IPS DF 19.7 (cell line): ENCODE data around the gene UHMK1.
"Not testable (repeated sequence)": the region's sequence is repeated elsewhere in the genome, so short reads cannot be mapped to it uniquely, and the experiment has no call there.

ENCODE experiments used
- DNase-seq: peaks from one replicate; pipeline ENCODE4 v3.0.0-alpha.2; 2013; ENCODE audit warnings: low read depth, low spot score

Gene UHMK1

GRCh38 chr1:162565460-162565859 lies 67.8 kb downstream of the UHMK1 start:
- no peak for DNase-seq

- DNase-seq: no peak
These were observed 69.3 kb downstream of the UHMK1 start for GRCh38 chr1:162566870-162567269.

GRCh38 chr1:162568802-162569201 lies 71.2 kb downstream of the UHMK1 start:
- no peak for DNase-seq

GRCh38 chr1:162570718-162571117 lies 73.1 kb downstream of the UHMK1 start:
- DNase-seq: no peak

GRCh38 chr1:162571121-162571520 lies 73.5 kb downstream of the UHMK1 start:
- DNase-seq: not testable (repeated sequence)

- no peak for DNase-seq
These were observed 74.1 kb downstream of the UHMK1 start for GRCh38 chr1:162571696-162572095.

GRCh38 chr1:162573136-162573535 lies 75.5 kb downstream of the UHMK1 start:
- DNase-seq: no peak

- DNase-seq: no peak
These were observed 80.6 kb downstream of the UHMK1 start for GRCh38 chr1:162578071-162578700.

- no peak for DNase-seq
These were observed 81.3 kb downstream of the UHMK1 start for GRCh38 chr1:162578936-162579335.
